Endothelial cell of umbilical vein (primary cell): ENCODE measurements around the gene MPL. TPM values are rescaled to one million over a fixed set of nuclear protein-coding genes. Genes with fewer than 3 reads are reported as not detected.

Experiments
- BruUV-seq: library from RNA; stranded (reverse); fragments of 400-500 nt; replicated peaks from 2 replicates; lab custom pipeline; 2021; lab: Mats Ljungman, UMichigan
- CTCF ChIA-PET: fragments of 300-600, 350-600 bp; sonication (Branson Sonifier 250); formaldehyde crosslinking; loops from one replicate; lab custom pipeline; 2021; ENCODE audit warnings: antibody characterized with exemption, inconsistent platforms; lab: Charles Lee
- POLR2A ChIA-PET: fragments of 300-600, 350-600 bp; sonication (Branson Sonifier 250); formaldehyde crosslinking; loops from one replicate; lab custom pipeline; 2021; ENCODE audit warnings: antibody characterized with exemption, inconsistent platforms; lab: Charles Lee
- DNase-seq: peaks from one replicate; pipeline ENCODE4 v3.0.0-alpha.2; 2011; ENCODE audit warnings: low read depth, low spot score
- FAIRE-seq: peaks from 2 replicates; lab custom pipeline; 2011; peaks lifted over from hg19 to GRCh38; lab: Jason Lieb, UNC
- H2AFZ ChIP-seq: 2 replicates; pipeline ENCODE4 v1.6.0; 2012; ENCODE audit warnings: low read depth, low read length, control low read depth, inconsistent platforms
- H3K27ac ChIP-seq: 2 replicates; pipeline ENCODE4 v1.5.1; 2011; ENCODE audit warnings: low read depth, mild to moderate bottlenecking, control low read depth, low read length, moderate library complexity; ENCODE audit not compliant: insufficient read depth
- H3K27me3 ChIP-seq, 2 experiments: 2 replicates each; pipeline versions ENCODE4 v1.6.0 to v1.6.1; 2011; ENCODE audit warnings: low read length in 2 of 2, mixed read lengths in 1 of 2; ENCODE audit not compliant: control insufficient read depth in 2 of 2, insufficient read depth in 2 of 2
- H3K36me3 ChIP-seq, 2 experiments: 2 replicates in 1 of 2; 3 replicates in 1 of 2; pipeline ENCODE4 v1.5.1; 2011; ENCODE audit warnings: low read length in 2 of 2, mild to moderate bottlenecking in 1 of 2, moderate library complexity in 1 of 2; ENCODE audit not compliant: control insufficient read depth in 2 of 2, insufficient read depth in 2 of 2; ENCODE audit errors: extremely low read depth in 1 of 2
- H3K4me1 ChIP-seq: 3 replicates; pipeline ENCODE4 v1.5.1; 2011; ENCODE audit warnings: mild to moderate bottlenecking, low read length; ENCODE audit not compliant: control insufficient read depth, insufficient read depth; ENCODE audit errors: extremely low read depth
- H3K4me2 ChIP-seq: 2 replicates; pipeline ENCODE4 v1.6.1; 2011; ENCODE audit warnings: low read length, control low read depth, mixed read lengths; ENCODE audit not compliant: insufficient read depth
- H3K4me3 ChIP-seq, 3 experiments: fragments of 200-600 bp in 1 of 3; sonication (generic), shearing (Covaris generic) in 1 of 3; replicated peaks in 1 of 3; 2 replicates each; pipeline ENCODE4 v1.5.1; 2011 to 2016; ENCODE audit warnings: control low read depth in 3 of 3, low read length in 3 of 3, mild to moderate bottlenecking in 2 of 3, inconsistent platforms in 1 of 3, low read depth in 1 of 3, moderate library complexity in 1 of 3; ENCODE audit not compliant: insufficient read depth in 1 of 3
- H3K79me2 ChIP-seq: 2 replicates; pipeline ENCODE4 v1.6.0; 2012; ENCODE audit warnings: low read length, inconsistent platforms; ENCODE audit not compliant: control insufficient read depth, insufficient read depth
- H3K9ac ChIP-seq: replicated peaks from 2 replicates; pipeline ENCODE3; 2011; ENCODE audit warnings: low read length, control low read depth; ENCODE audit not compliant: insufficient read depth; ENCODE audit errors: extremely low read depth
- H3K9me1 ChIP-seq: replicated peaks from 3 replicates; pipeline ENCODE4 v1.6.0; 2011; ENCODE audit warnings: mild to moderate bottlenecking, low read length; ENCODE audit not compliant: control insufficient read depth, insufficient read depth; ENCODE audit errors: extremely low read depth
- H3K9me3 ChIP-seq: replicated peaks from 2 replicates; pipeline ENCODE4 v1.5.1; 2012; ENCODE audit warnings: low read length, inconsistent platforms; ENCODE audit not compliant: control insufficient read depth, insufficient read depth
- H4K20me1 ChIP-seq: replicated peaks from 2 replicates; pipeline ENCODE3; 2011; ENCODE audit warnings: mild to moderate bottlenecking, low read length; ENCODE audit not compliant: control insufficient read depth, insufficient read depth; ENCODE audit errors: extremely low read depth
- CTCF ChIP-seq, 2 donors: IDR thresholded peaks; 1 replicate in 1 of 2; 2 replicates in 1 of 2; pipeline ENCODE4 v1.5.1; 2011; ENCODE audit warnings: low read length in 2 of 2, mild to moderate bottlenecking in 2 of 2, moderate library complexity in 2 of 2, control low read depth in 1 of 2, inconsistent platforms in 1 of 2, low read depth in 1 of 2; ENCODE audit not compliant: insufficient read depth in 1 of 2; ENCODE audit errors: extremely low read depth in 1 of 2
- EZH2 ChIP-seq: IDR thresholded peaks from 2 replicates; pipeline ENCODE4 v1.6.1; 2012; ENCODE audit warnings: borderline replicate concordance, low read depth, mild to moderate bottlenecking, moderate library complexity, low read length, inconsistent platforms; ENCODE audit not compliant: severe bottlenecking
- FOS ChIP-seq: IDR thresholded peaks from 2 replicates; pipeline ENCODE4 v1.6.1; 2011; ENCODE audit warnings: mild to moderate bottlenecking, low read length, moderate library complexity, borderline replicate concordance; ENCODE audit not compliant: insufficient read depth
- GATA2 ChIP-seq: IDR thresholded peaks from 2 replicates; pipeline ENCODE4 v1.7.0; 2011; ENCODE audit warnings: low read depth, mild to moderate bottlenecking, moderate library complexity, mixed read lengths, low read length; ENCODE audit not compliant: insufficient read length, insufficient read depth
- JUN ChIP-seq: IDR thresholded peaks from 2 replicates; pipeline ENCODE4 v1.6.1; 2011; ENCODE audit warnings: borderline replicate concordance, low read depth; ENCODE audit not compliant: insufficient read length, insufficient read depth
- MAX ChIP-seq: IDR thresholded peaks from 2 replicates; pipeline ENCODE4 v1.6.1; 2011; ENCODE audit not compliant: insufficient read depth, insufficient read length
- MYC ChIP-seq: IDR thresholded peaks from one replicate; pipeline ENCODE4 v1.6.1; 2011; ENCODE audit warnings: mild to moderate bottlenecking, low read depth, low read length
- POLR2A ChIP-seq: IDR thresholded peaks from 2 replicates; pipeline ENCODE4 v1.6.1; 2012; ENCODE audit warnings: low read depth, mild to moderate bottlenecking, control low read depth, low read length
- POLR2AphosphoS5 ChIP-seq: IDR thresholded peaks from 2 replicates; pipeline ENCODE4 v1.6.1; 2012; ENCODE audit warnings: low read depth, mild to moderate bottlenecking, control low read depth, low read length, moderate library complexity; ENCODE audit not compliant: insufficient read depth
- dilution Hi-C: fragments of 300-500 bp; cut with MboI; formaldehyde crosslinking; loops from one replicate; pipeline ENCODE4 v1.15.0; 2019; ENCODE audit warnings: low sequenced_read_pairs; ENCODE audit not compliant: extremely low pct_ligation_motif_present
- intact Hi-C: fragments of 100-400 bp; cut with micrococcal nuclease; formaldehyde crosslinking; loops from one replicate; pipeline ENCODE4 v1.10.0; 2022
- polyA plus RNA-seq, 4 experiments: library from polyadenylated mRNA; depleted of rRNA in 3 of 4; stranded (reverse) in 3 of 4; unstranded in 1 of 4; fragments of >200 nt; gene quantifications; 2 replicates each; pipeline versions ENCODE4 v1.2.1 to v1.2.3, GENCODE V29; 2011 to 2012; ENCODE audit warnings: missing spikeins in 1 of 4
- total RNA-seq: library from RNA; stranded (reverse); gene quantifications from 2 replicates; pipeline ENCODE4 v1.2.3, GENCODE V29; 2021

MPL gene
- total and polyA plus RNA-seq, 2 donors (not counting 3 experiments of a cell fraction or from before 2014, with no cell fraction given): 0.14 to 0.24 TPM

DNA sequence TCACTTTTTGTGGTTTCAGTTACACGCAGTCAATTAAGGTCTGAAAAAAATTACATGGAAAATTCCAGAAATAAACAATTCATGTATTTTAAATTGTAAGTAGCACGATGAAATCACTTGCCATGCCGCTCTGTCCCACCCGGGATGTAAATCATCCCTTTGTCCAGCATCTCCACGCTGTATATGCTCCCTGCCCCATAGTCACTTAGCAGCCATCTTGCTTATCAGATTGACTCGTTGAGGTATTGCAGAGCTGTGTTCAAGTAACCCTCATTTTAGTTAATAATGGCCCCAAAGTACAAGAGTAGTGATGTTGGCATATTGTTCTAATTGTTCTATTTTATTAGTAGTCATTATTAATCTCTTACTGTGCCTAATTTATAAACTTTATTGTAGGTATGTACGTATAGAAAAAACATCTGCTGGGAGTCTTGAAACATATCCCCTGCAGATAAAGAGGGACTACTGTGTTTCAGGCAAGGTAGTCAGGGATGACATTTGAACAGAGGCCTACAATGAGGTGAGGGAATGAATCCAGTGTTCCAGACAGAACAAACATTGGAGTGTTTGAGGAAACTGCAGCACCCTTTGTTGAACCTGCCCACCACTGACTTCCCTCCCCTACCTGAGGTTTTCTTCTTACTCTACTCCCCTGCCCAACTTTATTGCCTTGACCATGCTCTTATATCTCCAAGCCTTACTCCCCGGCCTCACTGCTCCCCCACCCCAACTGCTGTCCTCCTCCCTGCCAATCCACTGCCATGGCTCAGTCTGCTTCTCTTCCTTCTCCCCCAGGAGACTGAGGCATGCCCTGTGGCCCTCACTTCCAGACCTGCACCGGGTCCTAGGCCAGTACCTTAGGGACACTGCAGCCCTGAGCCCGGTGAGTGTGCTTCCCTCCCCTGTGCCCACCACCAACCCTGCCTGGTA, 14.1 kb downstream of the MPL start:
- Histone ChIP-seq H2AFZ (no peak overlapping the region), H3K4me2 (no peak overlapping the region), H3K9me3 (no peaks in the 10 kb centered on the region), H3K27me3 (no peaks in the 10 kb centered on the region), H3K79me2 (no peaks in the 10 kb centered on the region), H4K20me1 (no peaks in the 10 kb centered on the region), H3K27ac (no peak overlapping the region), H3K4me1 (peaks cover 3% of the 10 kb centered on the region), H3K9me1 (no peaks in the 10 kb centered on the region), H3K36me3 (no peaks in the 10 kb centered on the region), H3K4me3 (no peak overlapping the region), H3K9ac (no peak overlapping the region)
- TF ChIP-seq FOS (no peak), POLR2A (no peak), JUN (no peak), POLR2AphosphoS5 (no peak)
- dilution Hi-C loops (no loop called here), intact Hi-C loops (no loop called here)
- ChIA-PET POLR2A (no interaction called here), CTCF (no interaction called here)
- BruUV-seq: no TSS peak
- FAIRE-seq: no peak
- no peak for DNase-seq

GRCh38 chr1:43352351-43352705, 14.7 kb downstream of the MPL start:
- Histone ChIP-seq H3K4me1 (peaks cover 3% of the 10 kb centered on the region), H3K4me2 (no peak overlapping the region), H3K4me3 (no peak overlapping the region), H3K9me1 (no peaks in the 10 kb centered on the region), H3K79me2 (no peaks in the 10 kb centered on the region), H3K27ac (no peak overlapping the region), H3K27me3 (no peaks in the 10 kb centered on the region), H3K9me3 (no peaks in the 10 kb centered on the region), H2AFZ (no peak overlapping the region), H3K9ac (no peak overlapping the region), H3K36me3 (no peaks in the 10 kb centered on the region), H4K20me1 (no peaks in the 10 kb centered on the region)
- CTCF ChIA-PET: no interaction called here
- intact Hi-C loops (no loop called here), dilution Hi-C loops (no loop called here)
- no peak for DNase-seq
- POLR2A ChIA-PET: no interaction called here
- FAIRE-seq: no peak
- no TSS peak for BruUV-seq
- TF ChIP-seq MAX (no peak), GATA2 (no peak), POLR2AphosphoS5 (no peak), CTCF (IDR thresholded peaks at IDR 0.05; ENCODE audit: extremely low read depth in 1 of 2, insufficient read depth in 1 of 2, low read depth in 1 of 2, low read length in 2 of 2) (no peak), JUN (no peak), MYC (no peak), FOS (no peak), POLR2A (no peak), EZH2 (no peak)
